CD4-positive, alpha-beta T cell treated with Interleukin-4 for 4 hours (primary cell): Measurements from ENCODE around the gene PPP1R9A.

Experiments
- DNase-seq: peaks from one replicate; pipeline ENCODE4 v3.0.0-alpha.2; 2020

Gene PPP1R9A

DNA sequence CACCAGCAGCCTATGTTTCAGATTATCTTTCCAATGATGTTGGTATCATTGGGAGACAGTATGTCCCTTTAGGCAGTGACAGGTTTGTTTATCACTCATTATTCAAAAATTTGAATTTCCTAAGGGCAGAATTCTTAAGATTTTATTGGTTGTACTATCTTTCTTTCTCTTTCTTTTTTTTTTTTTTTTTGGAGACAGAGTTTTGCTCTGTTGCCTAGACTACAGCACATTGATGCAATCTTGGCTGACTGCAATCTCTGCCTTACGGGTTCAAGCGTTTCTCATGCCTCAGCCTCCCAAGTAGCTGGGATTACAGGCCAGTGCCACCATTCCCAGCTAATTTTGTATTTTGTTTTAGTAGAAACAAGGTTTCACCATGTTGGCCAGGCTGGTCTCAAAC is 305.8 kb downstream of the PPP1R9A start:
- no peak for DNase-seq

DNA sequence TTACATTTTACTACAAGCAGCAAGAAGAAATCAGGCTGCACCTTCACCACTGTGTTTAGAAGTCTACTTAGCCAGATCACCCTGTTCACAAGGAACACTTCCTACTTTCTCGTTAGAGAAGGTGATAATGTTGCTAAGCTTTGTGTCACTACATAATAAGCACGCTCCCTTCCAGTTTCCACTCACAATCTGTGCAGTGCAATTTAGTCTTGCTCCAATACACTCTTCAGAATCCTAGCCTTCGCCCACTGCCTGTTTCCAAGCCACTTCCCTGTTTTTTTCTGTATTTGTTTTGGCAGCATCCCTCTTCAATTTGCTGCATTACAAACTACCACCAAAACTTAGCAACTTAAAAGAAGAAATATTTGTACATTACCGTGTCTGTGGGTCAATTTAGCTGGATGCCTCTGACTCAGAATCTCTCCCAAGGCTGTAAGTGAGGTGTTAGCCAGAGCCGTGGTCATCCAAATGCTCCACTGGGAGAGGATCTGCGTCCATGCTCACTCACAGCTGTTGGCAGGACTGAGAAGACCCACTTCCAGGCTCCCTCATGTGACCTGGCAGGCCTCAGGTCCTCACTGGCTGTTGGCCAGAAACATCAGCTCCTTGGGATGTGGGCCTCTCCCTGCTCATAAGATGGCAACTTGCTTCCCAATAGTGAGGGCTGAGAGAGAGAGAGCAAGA is 306.6 kb downstream of the PPP1R9A start:
- no peak for DNase-seq

DNA sequence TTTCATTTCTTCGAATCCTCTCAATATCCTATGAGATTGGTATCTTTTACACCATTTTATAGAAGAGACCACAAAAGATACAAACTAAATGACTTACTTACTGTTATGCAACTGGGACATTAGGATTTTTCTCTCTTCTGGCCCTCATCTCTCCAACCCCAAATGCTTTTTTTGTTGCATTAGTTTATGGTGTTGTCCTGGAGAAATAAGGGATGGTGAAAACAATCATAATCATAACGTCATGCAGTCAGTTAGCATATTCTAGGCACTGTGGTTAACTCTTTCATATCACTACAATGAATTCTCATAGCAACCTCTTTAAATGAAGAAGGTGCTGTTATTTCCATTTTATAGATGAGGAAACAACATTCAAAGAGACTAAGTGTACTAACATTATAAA is 312.3 kb downstream of the PPP1R9A start:
- DNase-seq = no peak

DNA sequence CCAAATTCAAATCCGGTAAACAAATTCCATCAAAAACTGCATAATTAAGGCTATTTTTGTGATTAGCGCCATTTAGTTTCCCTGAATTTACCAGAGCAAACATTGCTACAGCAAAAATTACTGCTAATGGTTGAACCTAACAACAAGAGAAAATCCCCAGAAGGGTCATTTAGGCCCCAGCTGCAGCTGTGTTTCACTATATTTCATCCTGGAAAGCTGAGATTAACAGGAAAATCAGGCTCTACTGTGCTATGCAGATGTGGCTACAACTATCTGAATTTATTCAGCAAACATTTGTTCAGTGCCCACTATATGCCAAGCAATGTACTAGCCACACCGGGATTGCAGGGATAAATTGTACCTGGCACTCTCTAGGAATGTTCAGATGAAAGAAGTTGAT is 312.9 kb downstream of the PPP1R9A start:
- DNase-seq = no peak

DNA sequence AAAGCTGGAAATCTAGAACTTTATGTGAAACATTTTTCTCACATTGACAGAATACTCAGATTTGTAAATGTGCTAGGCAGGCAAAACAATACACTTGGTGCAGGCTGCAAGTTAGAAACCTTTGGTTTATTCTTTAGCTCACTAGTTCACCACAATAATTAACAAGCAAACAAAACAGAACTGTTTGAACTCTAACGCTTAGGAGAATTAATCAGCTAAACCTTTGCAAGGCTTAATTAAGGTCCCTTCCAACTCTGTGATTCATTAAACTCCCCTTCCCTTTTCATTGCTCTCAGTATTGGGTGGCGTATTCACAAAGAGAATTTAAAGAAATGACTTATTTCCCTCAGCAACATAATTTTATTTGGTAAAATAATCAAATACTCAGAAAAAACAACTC is 317.9 kb downstream of the PPP1R9A start:
- no peak for DNase-seq

DNA sequence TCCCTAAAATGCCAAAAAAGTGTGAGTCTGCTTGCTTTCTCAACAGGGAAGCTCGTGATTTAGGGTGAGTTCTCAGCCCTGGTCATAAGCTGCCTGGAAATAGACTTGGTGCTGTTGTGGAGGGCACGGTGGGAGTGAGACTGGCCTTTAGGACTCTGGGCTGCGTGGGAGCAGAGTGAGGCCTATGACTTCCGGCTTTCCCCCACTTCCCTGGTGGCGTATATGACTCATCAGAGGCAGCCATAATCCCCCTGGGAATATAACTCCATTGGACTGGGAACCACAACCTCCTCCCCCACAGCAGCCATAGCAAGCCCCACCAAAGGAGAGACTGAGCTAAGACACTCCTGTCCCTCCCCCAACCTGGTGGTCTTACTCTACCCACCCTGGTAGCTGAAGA is 321.9 kb downstream of the PPP1R9A start:
- DNase-seq = no peak

DNA sequence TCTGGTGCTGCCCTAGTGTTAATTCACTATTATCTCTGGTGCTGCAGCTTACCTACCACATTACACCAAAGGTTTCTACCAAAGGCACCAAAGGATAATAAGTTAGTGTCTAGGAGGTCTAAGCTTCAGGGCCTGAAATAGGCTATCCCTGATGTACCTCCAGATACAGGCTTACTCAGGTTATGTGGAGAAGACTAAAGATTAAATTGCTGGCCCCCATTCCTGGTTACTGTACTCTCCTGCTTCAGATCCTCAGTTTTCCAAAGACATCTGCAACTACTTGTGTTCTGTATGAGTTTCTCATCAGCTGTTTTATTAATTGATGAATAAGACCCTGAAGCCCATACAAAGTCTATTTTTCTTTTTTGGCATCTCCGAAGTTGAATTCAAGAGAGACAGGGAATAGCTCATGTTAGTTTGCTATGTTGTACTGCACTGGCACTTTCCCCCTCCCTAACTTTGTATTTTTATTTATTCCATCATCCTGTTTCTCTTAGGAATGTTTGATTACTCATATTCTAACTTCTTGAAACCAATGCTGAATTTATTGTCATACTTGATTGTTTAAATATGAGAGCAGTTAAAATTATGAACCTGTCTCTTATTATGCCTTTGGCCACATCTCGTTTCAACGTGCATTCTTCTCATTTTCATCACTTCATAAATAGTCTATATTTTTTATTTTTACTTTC is 331.0 kb downstream of the PPP1R9A start:
- no peak for DNase-seq

DNA sequence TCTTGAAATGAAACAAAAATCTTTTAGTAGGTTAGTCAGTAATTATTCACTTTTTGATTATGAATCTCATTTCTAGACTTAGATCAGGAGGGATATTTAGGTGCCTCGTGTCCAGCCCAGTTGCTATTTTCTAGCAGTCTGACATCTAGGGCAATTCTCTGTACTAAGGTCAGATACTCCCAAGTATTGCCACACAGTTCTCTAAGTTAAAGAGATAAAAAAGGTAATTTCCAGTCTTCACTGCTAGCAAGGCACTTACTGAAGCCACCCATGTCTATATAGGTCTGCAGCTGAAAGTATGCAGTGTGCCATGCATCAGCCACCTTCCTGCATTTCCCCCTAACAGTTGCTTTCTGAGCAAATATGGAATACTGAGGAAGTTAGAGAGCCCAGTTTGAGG is 333.5 kb downstream of the PPP1R9A start:
- no peak for DNase-seq

DNA sequence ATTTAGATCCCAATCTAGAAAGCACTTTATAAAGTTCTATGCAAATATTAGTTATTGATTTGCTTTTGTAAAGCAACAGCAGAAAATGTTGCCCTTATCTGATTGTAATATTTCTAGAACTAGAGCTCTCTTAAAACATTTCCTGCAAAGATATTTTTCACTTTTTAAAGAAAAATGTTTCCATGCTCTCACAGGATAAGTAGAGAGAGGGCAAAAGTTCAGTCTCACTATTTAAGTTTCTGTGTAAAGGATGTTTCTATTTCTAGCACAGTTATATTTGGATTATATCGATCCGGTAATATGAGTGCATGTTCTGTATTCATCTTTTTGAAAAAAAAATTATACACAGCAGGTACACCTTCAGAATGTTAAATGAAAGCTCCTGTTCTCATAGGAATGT is 334.9 kb downstream of the PPP1R9A start:
- no peak for DNase-seq

DNA sequence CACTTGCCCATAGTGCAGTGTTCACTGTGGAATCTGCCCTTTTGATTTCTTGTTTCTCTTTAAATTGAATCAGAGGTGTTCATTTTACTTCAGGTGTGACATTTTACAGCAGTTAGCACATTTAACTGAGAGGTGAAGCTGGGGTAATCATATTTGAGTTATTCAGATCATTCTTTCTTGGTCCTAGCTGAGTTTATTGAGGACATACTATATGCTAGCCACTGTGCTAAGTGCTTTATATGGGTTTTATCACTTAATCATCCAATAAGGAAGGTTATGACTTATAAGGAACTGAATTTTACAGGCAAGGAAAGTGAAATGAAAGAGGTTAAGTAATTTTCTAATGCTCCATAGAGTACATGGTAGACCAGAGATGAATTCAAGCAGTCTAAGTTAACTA is 337.2 kb downstream of the PPP1R9A start:
- DNase-seq = no peak

DNA sequence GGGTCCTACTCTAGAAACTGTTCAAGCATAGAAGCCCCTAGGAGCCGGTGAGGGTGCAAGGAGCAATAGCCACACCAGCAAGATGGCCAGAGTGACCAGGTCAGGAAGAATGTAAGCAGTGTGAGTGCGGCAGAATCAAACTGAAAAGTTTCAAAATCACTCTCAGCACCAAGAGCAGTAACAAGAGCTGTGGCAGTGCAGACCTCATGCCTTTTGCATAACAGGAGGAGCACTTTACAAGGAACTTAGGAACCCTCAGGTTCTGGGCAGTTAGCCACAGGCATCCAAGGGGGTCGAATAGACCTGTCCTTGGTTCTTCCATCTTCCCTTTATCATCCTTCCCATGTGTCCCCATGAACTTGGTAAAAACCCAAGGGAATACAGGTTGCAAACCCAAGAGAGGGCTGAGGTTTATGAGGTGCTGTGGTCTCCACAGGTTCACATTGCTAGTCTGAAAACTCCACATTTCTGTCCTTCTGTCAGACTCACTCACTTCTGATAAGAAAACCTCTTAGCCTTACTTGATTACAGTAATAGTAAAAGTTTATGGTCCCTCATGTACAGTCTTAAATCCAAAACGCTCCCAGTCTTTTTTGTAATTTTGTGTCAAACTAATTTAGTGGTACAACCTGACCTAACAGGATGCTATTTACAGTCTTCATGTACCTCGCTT is 338.6 kb downstream of the PPP1R9A start:
- no peak for DNase-seq

DNA sequence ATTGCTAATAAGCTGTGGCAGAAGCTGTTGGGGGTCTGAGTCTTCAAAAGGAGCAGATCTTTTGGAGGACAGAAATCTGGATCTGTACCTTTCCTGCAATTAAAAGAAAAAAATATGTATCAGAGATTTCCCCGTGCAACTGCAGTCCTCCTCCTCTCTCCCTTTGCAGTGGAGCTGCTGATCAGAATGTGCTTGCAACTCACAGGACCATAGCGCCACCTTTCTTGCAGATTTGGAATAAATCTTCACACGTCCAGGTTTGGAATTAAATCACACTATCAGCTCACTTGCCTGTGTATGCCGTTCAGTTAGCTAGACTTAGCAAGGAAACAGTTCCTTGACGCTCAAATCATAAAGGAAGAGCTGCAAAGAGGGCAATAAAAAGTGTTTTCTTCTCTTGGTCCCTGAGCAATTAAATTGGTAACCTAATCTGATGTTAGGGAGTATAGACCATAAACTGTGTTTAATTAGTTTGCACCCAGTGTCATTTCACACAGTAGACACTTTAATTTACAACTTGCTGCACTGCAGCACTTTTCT is 339.5 kb downstream of the PPP1R9A start:
- DNase-seq = peak; percentile 10

DNA sequence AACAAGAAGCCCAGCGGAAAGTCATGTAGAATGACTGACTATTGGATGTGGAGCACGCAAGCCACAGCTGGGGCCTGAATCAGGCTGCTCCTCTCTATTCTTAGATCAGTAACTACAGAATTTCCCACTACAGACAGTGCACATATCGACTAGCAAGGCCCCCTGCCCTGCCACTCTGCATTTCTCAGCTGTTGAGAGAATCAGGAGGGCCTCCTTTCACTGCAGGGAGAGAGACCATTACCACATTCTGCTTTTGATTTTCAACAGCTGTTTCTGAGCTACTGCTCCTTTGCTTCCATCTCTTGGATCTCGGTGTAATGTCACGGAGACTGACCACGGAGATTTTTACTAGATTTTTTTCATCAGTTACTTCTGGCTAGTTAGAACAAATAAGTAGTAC is 343.2 kb downstream of the PPP1R9A start:
- no peak for DNase-seq

DNA sequence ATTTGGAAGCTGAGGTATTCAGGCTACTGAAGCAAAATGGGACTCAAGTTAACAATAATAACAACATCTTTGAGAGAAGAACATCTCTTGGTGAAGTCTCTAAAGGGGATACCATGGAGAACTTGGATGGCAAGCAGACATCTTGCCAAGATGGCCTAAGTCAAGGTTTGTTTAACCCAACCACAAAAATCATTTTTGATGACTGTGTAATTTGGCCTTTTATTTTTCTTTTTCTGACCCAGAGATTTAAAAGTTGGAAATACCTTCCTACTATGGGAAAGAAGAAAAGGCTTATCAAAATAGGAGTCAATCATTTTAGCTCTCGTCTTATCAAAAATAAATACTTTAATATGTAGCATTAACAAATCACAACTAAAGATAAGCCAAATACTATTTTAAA is 344.6 kb downstream of the PPP1R9A start:
- no peak for DNase-seq

DNA sequence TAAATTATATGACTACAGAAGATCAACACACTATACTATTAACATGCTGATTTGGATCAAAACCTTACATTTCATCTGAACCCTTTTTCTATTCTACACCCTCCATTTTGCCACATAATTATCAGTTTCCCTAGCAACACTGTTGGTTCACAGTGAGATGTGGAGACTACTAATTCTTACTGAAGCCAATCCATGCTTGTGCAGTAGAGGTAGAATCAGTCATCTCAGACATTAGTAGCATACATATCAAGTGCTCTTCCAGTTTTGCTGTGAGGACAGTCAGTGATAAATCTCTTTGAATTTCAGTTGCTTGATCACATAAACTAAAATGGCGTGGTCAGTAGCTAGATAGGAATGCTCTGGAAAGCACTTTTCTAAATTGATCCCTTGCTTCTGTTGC is 346.6 kb downstream of the PPP1R9A start:
- no peak for DNase-seq

DNA sequence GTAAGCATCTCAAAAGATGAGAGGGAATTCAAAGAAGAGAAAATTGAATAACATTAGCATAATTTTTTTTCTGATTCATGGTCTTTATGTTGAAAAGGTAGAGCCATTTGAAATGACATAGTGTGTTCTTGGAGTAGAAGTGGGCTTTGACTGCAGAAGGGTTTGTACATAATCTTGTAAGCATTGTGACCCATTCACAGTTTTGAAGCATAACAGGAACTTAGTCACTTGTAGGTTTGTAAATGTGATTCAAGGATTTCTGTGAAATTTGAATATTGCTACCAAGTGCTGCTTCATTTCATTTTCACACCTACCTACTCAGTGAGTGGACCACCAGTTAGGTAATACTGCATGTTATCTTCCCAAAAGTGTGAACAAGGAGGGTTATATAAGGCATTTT is 348.3 kb downstream of the PPP1R9A start:
- no peak for DNase-seq

DNA sequence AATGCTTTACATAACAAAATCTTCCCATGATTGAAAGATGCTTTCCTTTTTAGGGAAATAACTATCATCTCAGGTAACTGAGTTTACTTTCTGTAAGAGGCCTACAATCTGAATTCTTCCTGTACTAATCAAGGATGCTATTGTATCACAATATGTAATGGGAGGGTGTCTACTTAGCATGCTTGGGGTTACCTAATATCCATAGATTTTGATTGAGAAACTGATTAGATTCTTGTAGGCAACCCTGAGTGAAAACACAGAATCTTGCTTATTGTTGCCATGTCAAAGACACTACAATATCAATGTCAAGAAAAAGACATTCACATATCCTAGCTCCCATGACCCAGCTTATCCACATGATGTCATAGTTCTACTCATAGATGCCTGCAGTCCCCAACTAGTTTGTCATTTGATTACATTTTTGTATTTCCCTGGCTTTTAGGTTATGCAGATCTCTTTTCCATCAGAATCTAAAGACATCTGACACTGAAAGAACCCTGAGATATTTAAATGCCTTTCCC is 354.6 kb downstream of the PPP1R9A start:
- no peak for DNase-seq

DNA sequence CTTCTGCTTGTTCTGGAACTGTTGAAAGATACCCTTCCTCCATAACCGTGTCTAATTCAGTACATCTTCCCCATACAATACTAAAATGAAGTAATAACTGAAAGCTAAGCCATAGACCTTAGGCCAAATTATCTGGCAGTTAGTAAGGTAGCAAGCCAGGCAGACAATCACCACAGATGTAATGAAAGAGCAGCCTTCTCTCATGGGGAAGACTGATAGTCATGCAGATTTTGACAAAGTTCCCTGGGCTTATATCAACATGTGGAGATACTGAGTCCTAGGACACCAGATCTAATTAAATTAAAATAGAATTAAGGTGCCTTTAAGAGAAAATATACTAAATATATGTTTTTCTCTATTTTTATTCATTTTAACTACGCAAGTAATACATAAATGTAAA is 355.5 kb downstream of the PPP1R9A start:
- DNase-seq = no peak

DNA sequence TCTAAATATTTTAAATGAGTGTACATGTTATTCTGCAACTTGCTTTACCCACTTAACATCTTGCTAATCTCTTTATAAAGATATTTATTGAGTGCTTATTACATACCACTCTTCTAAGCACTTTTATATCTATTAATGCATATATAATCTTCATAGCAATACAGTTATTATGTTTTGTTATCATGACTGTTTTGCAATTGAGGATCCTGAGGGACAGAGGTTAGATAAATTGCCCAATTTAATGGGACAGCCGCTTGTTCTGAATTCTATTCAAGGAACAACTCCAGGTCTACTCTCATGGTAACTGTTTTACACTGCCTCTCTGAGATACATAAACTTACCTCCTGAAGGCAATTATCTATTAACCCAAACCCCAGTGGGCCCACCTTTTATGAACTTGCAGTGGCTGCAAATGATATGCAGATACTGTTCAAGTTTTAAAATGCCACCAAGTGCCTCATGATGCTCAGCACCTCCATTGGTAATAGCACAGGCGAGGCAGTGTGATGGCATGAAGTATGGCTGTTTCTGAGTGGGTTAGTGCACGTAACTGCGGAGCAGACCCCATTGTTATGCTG is 356.5 kb downstream of the PPP1R9A start:
- no peak for DNase-seq

DNA sequence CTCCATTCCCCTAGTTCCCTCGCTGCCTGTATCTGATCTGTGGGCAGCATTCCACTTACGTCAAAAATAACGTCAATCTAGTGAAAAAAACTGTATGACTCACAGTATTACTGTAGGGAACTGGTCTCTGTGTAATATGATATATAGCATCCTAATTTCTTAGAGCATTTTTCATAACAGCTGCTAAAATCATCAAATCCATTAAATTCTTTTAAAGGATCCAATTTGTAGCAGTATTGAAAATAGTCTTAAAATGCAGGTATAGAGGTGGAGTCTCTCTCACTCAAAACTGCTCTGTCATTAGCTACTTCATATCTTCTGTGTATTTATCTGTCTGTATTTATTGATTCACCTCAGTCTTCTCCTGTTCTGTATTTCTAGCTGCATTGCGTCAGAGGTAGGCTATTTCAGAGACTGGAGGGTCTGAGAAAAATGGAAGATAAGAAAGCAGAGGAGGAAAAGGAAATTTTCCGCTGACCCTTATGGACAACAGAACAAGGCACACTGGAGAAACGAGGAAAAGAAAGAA is 357.0 kb downstream of the PPP1R9A start:
- DNase-seq = no peak

DNA sequence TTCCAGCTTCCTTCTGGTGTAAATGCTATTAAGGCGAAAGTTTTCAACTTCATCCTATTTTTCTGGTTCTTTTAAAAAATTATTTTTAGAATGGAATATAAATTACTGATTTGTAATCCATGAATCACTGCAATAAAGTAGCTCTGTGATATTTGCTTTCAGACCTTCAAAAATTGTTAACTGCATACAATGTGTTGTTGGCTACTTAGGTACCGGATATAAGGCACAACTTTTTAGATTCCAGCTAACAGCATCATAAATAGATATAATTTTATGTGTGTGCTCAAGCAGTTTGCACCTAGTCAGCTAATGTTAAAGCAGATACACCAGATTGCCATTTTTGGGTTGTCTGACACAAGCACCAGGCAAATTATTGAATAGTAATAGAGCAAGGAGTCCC is 358.2 kb downstream of the PPP1R9A start:
- no peak for DNase-seq

DNA sequence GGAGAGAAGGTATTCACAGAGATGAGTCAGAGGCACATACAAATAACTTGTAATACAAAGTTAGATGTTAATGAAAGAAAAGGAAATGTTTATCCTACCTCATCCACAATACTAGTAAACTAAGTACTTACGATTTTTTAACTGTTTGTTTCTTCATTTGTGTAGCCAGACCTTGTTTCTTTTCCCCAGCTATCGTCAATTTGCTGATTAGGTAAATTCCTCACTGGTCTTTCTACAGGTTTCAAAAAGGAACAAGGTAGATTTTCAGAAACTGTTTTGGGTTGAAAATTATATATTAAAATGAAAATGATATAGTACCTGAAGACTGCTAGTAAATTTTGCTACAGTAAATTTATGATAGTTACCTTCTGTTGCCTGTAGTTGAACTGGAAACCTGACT is 360.4 kb downstream of the PPP1R9A start:
- DNase-seq = no peak

DNA sequence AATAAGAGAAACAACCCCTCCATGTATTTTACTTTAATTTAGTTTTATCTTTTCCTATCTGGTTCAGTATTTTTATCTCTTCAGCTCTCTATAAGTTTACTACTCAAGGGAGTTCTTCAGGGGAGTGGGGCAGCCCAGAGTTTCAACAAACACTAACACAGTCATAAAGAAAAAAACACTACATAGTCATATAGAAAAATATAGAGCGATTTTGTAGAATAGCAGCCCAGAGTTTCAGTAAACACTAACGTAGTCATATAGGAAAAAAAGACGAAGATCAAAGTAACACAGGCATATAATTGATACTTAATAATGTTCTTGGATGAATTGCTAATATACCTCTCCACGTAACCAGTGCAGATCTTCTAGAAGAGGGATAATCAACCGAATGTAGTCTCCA is 362.2 kb downstream of the PPP1R9A start:
- no peak for DNase-seq
